ENCODE data around the gene COP1. TPM values are rescaled to one million over a fixed set of nuclear protein-coding genes. Genes with fewer than 3 reads are reported as not detected.

Gene COP1
- total and polyA plus RNA-seq, 8 donors, result 12.3 to 33.1 (median 20.5) TPM

DNA sequence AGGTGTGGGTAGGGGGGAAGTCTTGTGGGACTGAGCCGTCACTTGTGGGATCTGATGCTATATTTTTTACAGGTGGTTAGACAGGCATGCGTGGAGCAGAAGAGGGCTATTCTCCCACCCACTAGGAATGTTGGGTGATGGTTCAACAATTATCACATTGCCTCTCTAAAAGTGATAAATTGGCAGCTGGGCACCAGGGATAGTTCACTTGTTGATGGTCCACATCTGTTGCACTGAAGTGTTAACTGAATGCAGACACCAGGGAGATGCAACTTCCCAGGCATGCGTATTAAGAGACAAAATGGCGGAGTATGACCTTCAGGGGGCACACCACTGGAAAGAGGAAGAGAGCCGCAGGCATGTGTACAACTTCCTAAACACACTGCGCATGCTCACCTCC, 270.4 kb downstream of the COP1 start:
- no peak overlapping the region for H3K4me3 ChIP-seq
- TF ChIP-seq CTCF (IDR thresholded peaks at IDR 0.05), result no peak
- intact Hi-C loops (cut with DNase I), result no loop called here
- H3K27me3 ChIP-seq, result no peaks in the 10 kb centered on the region
- H3K4me1 ChIP-seq, result no peaks in the 10 kb centered on the region
- no peaks in the 10 kb centered on the region for H3K9me3 ChIP-seq
- H3K36me3 ChIP-seq, result no peaks in the 10 kb centered on the region
- ATAC-seq, result no peak
- DNase-seq, result no peak
- no peak overlapping the region for H3K27ac ChIP-seq
- FAIRE-seq, result no peak
- WGBS, 2 donors, result 97% methylated on average over 6 of the region's 6 CpGs

GRCh38 chr1:175935566-175936115, 271.4 kb downstream of the COP1 start:
- no peak for TF ChIP-seq CTCF (IDR thresholded peaks at IDR 0.05)
- no peak overlapping the region for H3K4me3 ChIP-seq
- intact Hi-C loops (cut with DNase I), result no loop called here
- no peak for DNase-seq
- H3K4me1 ChIP-seq, result no peaks in the 10 kb centered on the region
- 60 to 64% methylated on average over 3 of the region's 3 CpGs for WGBS, 2 donors
- FAIRE-seq, result no peak
- H3K9me3 ChIP-seq, result no peaks in the 10 kb centered on the region
- ATAC-seq, result no peak
- H3K27ac ChIP-seq, result no peak overlapping the region
- H3K36me3 ChIP-seq, result no peaks in the 10 kb centered on the region
- no peaks in the 10 kb centered on the region for H3K27me3 ChIP-seq

- no peaks in the 10 kb centered on the region for H3K4me1 ChIP-seq
- H3K36me3 ChIP-seq, result no peaks in the 10 kb centered on the region
- ATAC-seq (no peak), DNase-seq (no peak), FAIRE-seq (no peak)
- H3K27ac ChIP-seq, result no peak overlapping the region
- no peak for TF ChIP-seq CTCF (IDR thresholded peaks at IDR 0.05)
- 93 to 99% methylated on average over 3 of the region's 3 CpGs for WGBS, 2 donors
- intact Hi-C loops (cut with DNase I), result no loop called here
- H3K27me3 ChIP-seq, result no peaks in the 10 kb centered on the region
- no peak overlapping the region for H3K4me3 ChIP-seq
- H3K9me3 ChIP-seq, result no peaks in the 10 kb centered on the region
Observed at GRCh38 chr1:175935166-175935565, 271.9 kb downstream of the COP1 start.

DNA sequence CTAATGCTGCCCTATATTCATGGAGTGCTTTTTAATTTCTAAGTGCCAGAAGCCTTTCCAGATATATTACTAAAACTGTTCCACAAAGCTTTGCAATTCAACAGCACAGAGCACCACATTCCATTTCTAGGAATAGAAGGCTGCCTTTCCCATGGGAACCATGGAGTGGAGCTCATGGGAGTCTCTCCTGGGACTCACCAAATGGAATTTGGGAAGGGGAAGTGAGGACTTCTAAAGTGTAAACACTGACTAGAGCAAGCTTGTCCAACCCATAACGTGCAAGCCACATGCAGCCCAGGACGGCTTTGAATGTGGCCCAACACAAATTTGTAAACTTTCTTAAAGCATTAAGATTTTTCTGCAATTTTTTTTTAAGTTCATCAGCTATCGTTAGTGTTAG, 273.3 kb downstream of the COP1 start:
- no peak for TF ChIP-seq CTCF (IDR thresholded peaks at IDR 0.05)
- intact Hi-C loops (cut with DNase I), result no loop called here
- 86 to 97% methylated on average over 3 of the region's 3 CpGs for WGBS, 2 donors
- H3K4me3 ChIP-seq, result no peak overlapping the region
- DNase-seq (no peak), ATAC-seq (no peak), FAIRE-seq (no peak)
- H3K27me3 ChIP-seq, result no peaks in the 10 kb centered on the region
- no peaks in the 10 kb centered on the region for H3K36me3 ChIP-seq
- no peaks in the 10 kb centered on the region for H3K4me1 ChIP-seq
- no peak overlapping the region for H3K27ac ChIP-seq
- H3K9me3 ChIP-seq, result peaks cover 0 to 4% (median 0%) of the 10 kb centered on the region in 4 donors

- no peak overlapping the region for H3K27ac ChIP-seq
- WGBS, 2 donors, result 96 to 98% methylated on average over 1 of the region's 1 CpG
- peak; percentile 17 for FAIRE-seq
- no peaks in the 10 kb centered on the region for H3K27me3 ChIP-seq
- H3K36me3 ChIP-seq, result no peaks in the 10 kb centered on the region
- no peak for DNase-seq
- ATAC-seq, result no peak
- H3K4me1 ChIP-seq, result no peaks in the 10 kb centered on the region
- peaks cover 0 to 4% (median 1%) of the 10 kb centered on the region in 4 donors for H3K9me3 ChIP-seq
- no peak for TF ChIP-seq CTCF (IDR thresholded peaks at IDR 0.05)
- no peak overlapping the region for H3K4me3 ChIP-seq
- intact Hi-C loops (cut with DNase I), result no loop called here
Observed at GRCh38 chr1:175927944-175928343, 279.1 kb downstream of the COP1 start.
